OCI-LY7 (cell line): ENCODE results near the gene TSC22D2. TPM values are rescaled to one million over a fixed set of nuclear protein-coding genes. Genes with fewer than 3 reads are reported as not detected.

Experiments used
- BruUV-seq: library from RNA; stranded (reverse); fragments of 400-500 nt; replicated peaks from 2 replicates; lab custom pipeline; 2021; lab: Mats Ljungman, UMichigan
- CTCF ChIA-PET: fragments of 300-600 bp; sonication (Branson Sonifier 250); formaldehyde crosslinking; loops from one replicate; lab custom pipeline; 2022; ENCODE audit warnings: antibody characterized with exemption; ENCODE audit not compliant: unreplicated experiment; lab: Charles Lee
- POLR2A ChIA-PET: fragments of 300-600 bp; sonication (Branson Sonifier 250); formaldehyde crosslinking; loops from one replicate; lab custom pipeline; 2022; ENCODE audit warnings: antibody characterized with exemption; lab: Charles Lee
- DNase-seq: peaks from one replicate; pipeline ENCODE4 v3.0.0-alpha.2; 2015; ENCODE audit warnings: low spot score
- H2AFZ ChIP-seq: fragments of 200-600 bp; sonication (generic), shearing (Covaris generic); 2 replicates; pipeline ENCODE4 v1.6.1; 2014; ENCODE audit warnings: mild to moderate bottlenecking, antibody characterized with exemption, low read length, moderate library complexity
- H3K27ac ChIP-seq: fragments of 200-600 bp; sonication (generic); 2 replicates; pipeline ENCODE4 v1.5.1; 2014; ENCODE audit warnings: mixed run types, low read depth, mild to moderate bottlenecking, moderate library complexity, low read length, inconsistent platforms; ENCODE audit not compliant: poor library complexity, severe bottlenecking
- H3K36me3 ChIP-seq: fragments of 200-600 bp; sonication (generic); 2 replicates; pipeline ENCODE4 v1.6.1; 2014; ENCODE audit warnings: mild to moderate bottlenecking, antibody characterized with exemption, low read length, moderate library complexity, mixed read lengths; ENCODE audit not compliant: insufficient read depth
- H3K4me1 ChIP-seq: fragments of 200-600 bp; sonication (generic); 2 replicates; pipeline ENCODE4 v1.5.1; 2014; ENCODE audit warnings: mild to moderate bottlenecking, low read length; ENCODE audit not compliant: insufficient read depth, poor library complexity, severe bottlenecking
- H3K4me2 ChIP-seq: fragments of 200-600 bp; sonication (generic); 2 replicates; pipeline ENCODE4 v1.6.1; 2014; ENCODE audit warnings: mild to moderate bottlenecking, low read length
- H3K4me3 ChIP-seq: fragments of 200-600 bp; sonication (generic); 2 replicates; pipeline ENCODE4 v1.5.1; 2014; ENCODE audit warnings: mild to moderate bottlenecking, low read depth, low read length; ENCODE audit not compliant: poor library complexity, severe bottlenecking
- H3K79me2 ChIP-seq: fragments of 200-600 bp; sonication (generic); 2 replicates; pipeline ENCODE4 v1.6.1; 2016; ENCODE audit warnings: low read depth, mild to moderate bottlenecking, low read length, moderate library complexity, mixed read lengths; ENCODE audit not compliant: insufficient read depth
- H3K9me2 ChIP-seq: fragments of 200-600 bp; sonication (generic); 2 replicates; pipeline ENCODE4 v1.6.1; 2016; ENCODE audit warnings: mild to moderate bottlenecking, low read length, mixed read lengths; ENCODE audit not compliant: insufficient read depth
- H3K9me3 ChIP-seq: fragments of 200-600 bp; sonication (generic); 2 replicates; pipeline ENCODE4 v1.6.1; 2014; ENCODE audit warnings: mild to moderate bottlenecking, mixed run types, low read length, mixed read lengths
- H4K20me1 ChIP-seq: fragments of 200-600 bp; sonication (generic); 2 replicates; pipeline ENCODE4 v1.6.1; 2014; ENCODE audit warnings: mild to moderate bottlenecking, antibody characterized with exemption, low read length, moderate library complexity, mixed read lengths; ENCODE audit not compliant: insufficient read depth
- EZH2phosphoT487 ChIP-seq: fragments of 200-600 bp; sonication (generic); IDR thresholded peaks from 2 replicates; pipeline ENCODE4 v1.6.1; 2018; ENCODE audit warnings: low read depth, borderline replicate concordance, mild to moderate bottlenecking, mixed run types, antibody characterized with exemption, low read length, moderate library complexity, mixed read lengths
- intact Hi-C: fragments of 100-400 bp; cut with micrococcal nuclease; formaldehyde crosslinking; loops from one replicate; pipeline ENCODE4 v1.10.0; 2022; ENCODE audit not compliant: unreplicated experiment
- total RNA-seq, 2 experiments: library from RNA; depleted of rRNA in 1 of 2; stranded (reverse); fragments of >200 nt in 1 of 2; shearing (Covaris generic) in 1 of 2; gene quantifications; 2 replicates each; pipeline ENCODE4 v1.2.3, GENCODE V29; 2014 to 2022
- TF ChIP-seq, protein P1 (sequence below): fragments of 200-600 bp; sonication (generic); conservative IDR thresholded peaks from 2 replicates; pipeline ENCODE4 v1.5.1; 2014; ENCODE audit warnings: mild to moderate bottlenecking, antibody characterized with exemption, low read length, moderate library complexity, mixed read lengths

TSC22D2 gene
- total RNA-seq, 2 experiments from 2014 or later = 5.9 to 24.2 TPM

DNA sequence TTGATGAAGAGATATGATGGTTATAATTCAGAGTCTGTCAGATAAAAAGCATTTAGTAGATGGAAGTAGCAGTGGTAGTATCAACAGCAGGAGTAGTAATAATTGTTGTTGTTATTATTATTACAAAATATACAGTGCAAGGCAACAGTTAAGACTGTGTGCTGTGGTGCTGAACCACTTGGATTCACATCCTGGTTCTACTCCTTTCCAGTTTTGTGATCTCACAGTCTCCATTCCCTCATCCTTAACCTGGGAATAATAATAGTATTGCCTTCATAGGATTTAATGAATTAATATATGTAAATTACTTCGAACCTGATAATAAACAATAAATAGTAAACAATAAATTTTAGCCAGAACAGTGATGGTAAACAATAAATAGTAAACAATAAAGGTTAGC is 37.1 kb upstream of the TSC22D2 start:
- TF ChIP-seq, protein P1, sequence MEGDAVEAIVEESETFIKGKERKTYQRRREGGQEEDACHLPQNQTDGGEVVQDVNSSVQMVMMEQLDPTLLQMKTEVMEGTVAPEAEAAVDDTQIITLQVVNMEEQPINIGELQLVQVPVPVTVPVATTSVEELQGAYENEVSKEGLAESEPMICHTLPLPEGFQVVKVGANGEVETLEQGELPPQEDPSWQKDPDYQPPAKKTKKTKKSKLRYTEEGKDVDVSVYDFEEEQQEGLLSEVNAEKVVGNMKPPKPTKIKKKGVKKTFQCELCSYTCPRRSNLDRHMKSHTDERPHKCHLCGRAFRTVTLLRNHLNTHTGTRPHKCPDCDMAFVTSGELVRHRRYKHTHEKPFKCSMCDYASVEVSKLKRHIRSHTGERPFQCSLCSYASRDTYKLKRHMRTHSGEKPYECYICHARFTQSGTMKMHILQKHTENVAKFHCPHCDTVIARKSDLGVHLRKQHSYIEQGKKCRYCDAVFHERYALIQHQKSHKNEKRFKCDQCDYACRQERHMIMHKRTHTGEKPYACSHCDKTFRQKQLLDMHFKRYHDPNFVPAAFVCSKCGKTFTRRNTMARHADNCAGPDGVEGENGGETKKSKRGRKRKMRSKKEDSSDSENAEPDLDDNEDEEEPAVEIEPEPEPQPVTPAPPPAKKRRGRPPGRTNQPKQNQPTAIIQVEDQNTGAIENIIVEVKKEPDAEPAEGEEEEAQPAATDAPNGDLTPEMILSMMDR = no peak
- no peak for TF ChIP-seq EZH2phosphoT487
- no TSS peak for BruUV-seq
- Histone ChIP-seq H3K9me2 (no peaks in the 10 kb centered on the region), H3K79me2 (no peaks in the 10 kb centered on the region), H3K9me3 (no peaks in the 10 kb centered on the region), H3K36me3 (no peaks in the 10 kb centered on the region), H3K4me1 (peaks cover 4% of the 10 kb centered on the region), H3K4me3 (no peak overlapping the region), H4K20me1 (no peaks in the 10 kb centered on the region), H3K27ac (no peak overlapping the region), H3K4me2 (no peak overlapping the region), H2AFZ (no peak overlapping the region)
- intact Hi-C loops = no loop called here
- DNase-seq = no peak
- ChIA-PET CTCF (no interaction called here), POLR2A (interaction anchor here (0.6 kb wide), 1 partner anchor 103 kb away, joined by 3 read pairs; no protein-coding TSS in a partner anchor)

- no peak overlapping the region for H2AFZ ChIP-seq
- CTCF ChIA-PET = no interaction called here
- H3K4me2 ChIP-seq = no peak overlapping the region
These were observed 36.3 kb upstream of the TSC22D2 start for GRCh38 chr3:150371741-150372254.

GRCh38 chr3:150372320-150372719 is 35.8 kb upstream of the TSC22D2 start:
- Histone ChIP-seq H3K79me2 (no peaks in the 10 kb centered on the region), H3K4me2 (no peak overlapping the region), H3K9me3 (no peaks in the 10 kb centered on the region), H3K27ac (no peak overlapping the region), H3K4me1 (peaks cover 4% of the 10 kb centered on the region), H4K20me1 (no peaks in the 10 kb centered on the region), H3K4me3 (no peak overlapping the region), H2AFZ (no peak overlapping the region), H3K36me3 (no peaks in the 10 kb centered on the region), H3K9me2 (no peaks in the 10 kb centered on the region)
- intact Hi-C loops = no loop called here
- DNase-seq = no peak
- POLR2A ChIA-PET = no interaction called here
- no TSS peak for BruUV-seq
- no peak for TF ChIP-seq EZH2phosphoT487
- CTCF ChIA-PET = no interaction called here

More at GRCh38 chr3:150371741-150372254, 36.3 kb upstream of the TSC22D2 start:
- H4K20me1 ChIP-seq = no peaks in the 10 kb centered on the region
- H3K79me2 ChIP-seq = no peaks in the 10 kb centered on the region
- H3K9me2 ChIP-seq = no peaks in the 10 kb centered on the region
- H3K27ac ChIP-seq = no peak overlapping the region
- TF ChIP-seq, protein P1 = no peak
- TF ChIP-seq EZH2phosphoT487 = no peak
- H3K4me1 ChIP-seq = peaks cover 4% of the 10 kb centered on the region
- no peaks in the 10 kb centered on the region for H3K9me3 ChIP-seq
- DNase-seq = no peak
- no peaks in the 10 kb centered on the region for H3K36me3 ChIP-seq
- POLR2A ChIA-PET = no interaction called here
- H3K4me3 ChIP-seq = no peak overlapping the region
- intact Hi-C loops = no loop called here
- BruUV-seq = no TSS peak
